Esophagus squamous epithelium (tissue), 4 donors: Measurements from ENCODE around the gene MAD1L1.

Experiments used
- CTCF ChIP-seq, 6 experiments: fragments of 450-650 bp in 4 of 6; fragments of 200-600 bp in 2 of 6; sonication (generic) in 2 of 6; IDR thresholded peaks; one replicate each; pipeline ENCODE4 v1.5.1; 2016 to 2019; ENCODE audit warnings: antibody characterized with exemption in 6 of 6, mild to moderate bottlenecking in 4 of 6, moderate library complexity in 4 of 6
- POLR2A ChIP-seq, 4 donors: fragments of 450-650 bp; IDR thresholded peaks; one replicate each; pipeline ENCODE4 v1.6.1; 2017; ENCODE audit warnings: antibody characterized with exemption in 4 of 4, mild to moderate bottlenecking in 4 of 4, moderate library complexity in 3 of 4

GRCh38 chr7:1956141-1956540 lies 276.6 kb downstream of the MAD1L1 start:
- TF ChIP-seq CTCF (IDR thresholded peaks at IDR 0.05) (no peak), POLR2A (IDR thresholded peaks at IDR 0.05) (no peak)
